ENCODE measurements around the gene TSEN34. TPM values are rescaled to one million over a fixed set of nuclear protein-coding genes. Genes with fewer than 3 reads are reported as not detected.

TSEN34 gene
- 82.1 and 84.1 TPM in 2 replicates for polyA plus RNA-seq (2012; rRNA removed)
- 45.3 and 70.5 TPM in 2 replicates for polyA plus RNA-seq (2012; cell fraction: cytosol; rRNA removed)
- 54.9 and 66.9 TPM in 2 replicates for polyA plus RNA-seq (2012; cell fraction: nucleus; rRNA removed)

DNA sequence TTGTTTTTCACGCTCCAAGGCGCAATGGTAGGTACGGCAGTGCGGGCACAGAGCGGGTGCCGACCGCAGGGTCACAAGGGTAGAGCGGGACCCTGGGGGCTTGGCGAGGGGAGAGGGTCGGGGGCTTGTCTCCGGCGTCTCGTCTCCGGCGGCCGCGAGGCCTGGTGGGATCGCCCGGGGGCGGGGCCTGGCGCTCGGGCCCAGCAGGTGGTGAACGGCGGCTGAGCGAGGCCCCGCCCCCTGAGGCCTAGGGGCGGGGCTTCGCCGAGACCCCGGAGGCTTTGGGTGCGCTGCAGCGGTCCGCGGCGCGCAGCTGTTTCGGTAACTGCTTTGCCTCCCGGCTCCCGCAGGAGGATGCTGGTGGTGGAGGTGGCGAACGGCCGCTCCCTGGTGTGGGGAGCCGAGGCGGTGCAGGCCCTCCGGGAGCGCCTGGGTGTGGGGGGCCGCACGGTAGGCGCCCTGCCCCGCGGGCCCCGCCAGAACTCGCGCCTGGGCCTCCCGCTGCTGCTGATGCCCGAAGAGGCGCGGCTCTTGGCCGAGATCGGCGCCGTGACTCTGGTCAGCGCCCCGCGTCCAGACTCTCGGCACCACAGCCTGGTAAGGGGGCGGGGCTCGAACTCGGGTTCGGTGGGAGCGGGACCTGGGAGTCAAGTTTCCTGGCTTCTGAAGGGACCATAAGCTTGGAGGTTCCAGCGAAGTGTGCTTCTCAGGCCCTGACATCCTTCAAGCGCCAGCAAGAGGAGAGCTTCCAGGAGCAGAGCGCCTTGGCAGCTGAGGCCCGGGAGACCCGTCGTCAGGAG, at the start of gene TSEN34:
TSS of gene TSEN34 (plus strand) at position 298 of the 800 bp plus-strand sequence. CDS start at position 355, 57 bp downstream.
- Histone ChIP-seq H3K27me3 (ENCODE audit: insufficient read depth) (no peaks in the 10 kb centered on the region), H3K4me3 (ENCODE audit: low read depth in 2 of 2, low read length in 1 of 2) (peak within 1 kb of the TSS; percentile 84 to 93), H3K9me2 (no peaks in the 10 kb centered on the region), H3K9ac (peak within 1 kb of the TSS; percentile 78), H3K36me3 (replicated peaks in 1 of 2; ENCODE audit: control insufficient read depth in 1 of 2, insufficient read depth in 2 of 2, low read length in 1 of 2) (peaks cover 21 to 27% of the 10 kb centered on the region in 2 experiments), H3K4me2 (peak within 1 kb of the TSS; percentile 100), H3F3A (replicated peaks; ENCODE audit: insufficient read depth) (peaks cover 7% of the 10 kb centered on the region), H4K20me1 (ENCODE audit: insufficient read depth) (no peaks in the 10 kb centered on the region), H3K9me3 (no peaks in the 10 kb centered on the region), H3K4me1 (ENCODE audit: control insufficient read depth in 1 of 2, insufficient read depth in 2 of 2, low read depth in 1 of 2, low read length in 1 of 2) (peaks cover 0 to 15% of the 10 kb centered on the region in 2 experiments; a peak in 1 of 4 replicates), H3K27ac (ENCODE audit: low read depth in 2 of 2, low read length in 1 of 2) (peak within 1 kb of the TSS; percentile 96 to 97), H3K79me2 (ENCODE audit: insufficient read depth) (peaks cover 65% of the 10 kb centered on the region), H2AFZ (ENCODE audit: low read depth) (peak within 1 kb of the TSS; percentile 96)
- TF ChIP-seq MEF2A (IDR thresholded peaks at IDR 0.05; ENCODE audit: borderline replicate concordance, low read depth) (no peak), EP300 (IDR thresholded peaks at IDR 0.05; ENCODE audit: borderline replicate concordance in 1 of 2, low read depth in 1 of 2, low read length in 1 of 2) (no peak), RFX5 (IDR thresholded peaks at IDR 0.05; ENCODE audit: low read length) (0 out of 2 replicates have a peak, but pooled peaks have one; percentile 4), POLR2AphosphoS5 (IDR thresholded peaks at IDR 0.05; ENCODE audit: low read depth, low read length) (peak; percentile 56)
- TF ChIP-seq, protein P1, sequence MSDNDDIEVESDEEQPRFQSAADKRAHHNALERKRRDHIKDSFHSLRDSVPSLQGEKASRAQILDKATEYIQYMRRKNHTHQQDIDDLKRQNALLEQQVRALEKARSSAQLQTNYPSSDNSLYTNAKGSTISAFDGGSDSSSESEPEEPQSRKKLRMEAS (IDR thresholded peaks at IDR 0.05; ENCODE audit: low read depth), result peak; percentile 26; the same call in 1 of the 2 replicates
- TF ChIP-seq, protein P2, sequence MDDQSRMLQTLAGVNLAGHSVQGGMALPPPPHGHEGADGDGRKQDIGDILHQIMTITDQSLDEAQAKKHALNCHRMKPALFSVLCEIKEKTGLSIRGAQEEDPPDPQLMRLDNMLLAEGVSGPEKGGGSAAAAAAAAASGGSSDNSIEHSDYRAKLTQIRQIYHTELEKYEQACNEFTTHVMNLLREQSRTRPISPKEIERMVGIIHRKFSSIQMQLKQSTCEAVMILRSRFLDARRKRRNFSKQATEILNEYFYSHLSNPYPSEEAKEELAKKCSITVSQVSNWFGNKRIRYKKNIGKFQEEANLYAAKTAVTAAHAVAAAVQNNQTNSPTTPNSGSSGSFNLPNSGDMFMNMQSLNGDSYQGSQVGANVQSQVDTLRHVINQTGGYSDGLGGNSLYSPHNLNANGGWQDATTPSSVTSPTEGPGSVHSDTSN (IDR thresholded peaks at IDR 0.05), result peak; percentile 13; the same call in 1 of the 2 replicates
- WGBS (ENCODE audit: low lambda C conversion rate), result 3% methylated on average over 17 of the region's 77 CpGs
- POLR2A ChIA-PET, result interaction anchor here (0.6 to 4.1 kb wide), 3 partner anchors 10 to 76 kb away, joined by 3 to 50 read pairs (median 4); partner anchors contain the start of genes CNOT3, PRPF31, RPS9 and TFPT
- DNase-seq, result peak; percentile 90
- CTCF ChIA-PET, result interaction anchor here (1.2 to 1.5 kb wide), 2 partner anchors 14 to 21 kb away, joined by 3 to 6 read pairs; no protein-coding TSS in a partner anchor

DNA sequence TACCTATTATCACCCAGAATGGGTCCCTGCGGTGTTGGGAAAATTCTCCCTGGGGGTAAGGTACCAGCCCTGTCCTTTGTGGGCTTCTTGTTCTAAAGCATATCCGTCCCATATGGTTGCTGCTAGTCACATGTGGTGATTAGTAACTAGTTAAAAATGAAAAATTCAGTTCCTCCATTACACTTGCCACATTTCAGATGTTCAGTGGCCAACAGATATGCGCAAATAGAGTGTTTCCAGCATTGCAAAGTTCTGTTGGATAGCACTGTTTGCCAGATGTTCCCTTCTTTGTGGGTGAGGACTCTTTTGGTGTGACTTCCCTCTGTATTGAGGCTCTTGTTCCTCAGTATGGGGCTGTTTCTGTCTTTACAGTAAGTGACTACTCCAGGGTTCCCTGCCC, 49.8 kb upstream of the TSEN34 start:
- H4K20me1 ChIP-seq (ENCODE audit: insufficient read depth), result peaks cover 47% of the 10 kb centered on the region
- 97% methylated on average over 3 of the region's 3 CpGs for WGBS (ENCODE audit: low lambda C conversion rate)
- ChIA-PET POLR2A (no interaction called here), CTCF (no interaction called here)
- no peaks in the 10 kb centered on the region for H3K27me3 ChIP-seq (ENCODE audit: insufficient read depth)
- no peak for TF ChIP-seq TAF1 (IDR thresholded peaks at IDR 0.05; ENCODE audit: borderline replicate concordance, low read depth, low read length)
- TF ChIP-seq, protein P3, sequence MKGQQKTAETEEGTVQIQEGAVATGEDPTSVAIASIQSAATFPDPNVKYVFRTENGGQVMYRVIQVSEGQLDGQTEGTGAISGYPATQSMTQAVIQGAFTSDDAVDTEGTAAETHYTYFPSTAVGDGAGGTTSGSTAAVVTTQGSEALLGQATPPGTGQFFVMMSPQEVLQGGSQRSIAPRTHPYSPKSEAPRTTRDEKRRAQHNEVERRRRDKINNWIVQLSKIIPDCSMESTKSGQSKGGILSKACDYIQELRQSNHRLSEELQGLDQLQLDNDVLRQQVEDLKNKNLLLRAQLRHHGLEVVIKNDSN (IDR thresholded peaks at IDR 0.05; ENCODE audit: borderline replicate concordance, low read depth), result no peak
- TF ChIP-seq, protein P4, sequence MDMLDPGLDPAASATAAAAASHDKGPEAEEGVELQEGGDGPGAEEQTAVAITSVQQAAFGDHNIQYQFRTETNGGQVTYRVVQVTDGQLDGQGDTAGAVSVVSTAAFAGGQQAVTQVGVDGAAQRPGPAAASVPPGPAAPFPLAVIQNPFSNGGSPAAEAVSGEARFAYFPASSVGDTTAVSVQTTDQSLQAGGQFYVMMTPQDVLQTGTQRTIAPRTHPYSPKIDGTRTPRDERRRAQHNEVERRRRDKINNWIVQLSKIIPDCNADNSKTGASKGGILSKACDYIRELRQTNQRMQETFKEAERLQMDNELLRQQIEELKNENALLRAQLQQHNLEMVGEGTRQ (IDR thresholded peaks at IDR 0.05; ENCODE audit: borderline replicate concordance, low read depth, low read length), result no peak
- no peak for TF ChIP-seq ELF1 (IDR thresholded peaks at IDR 0.05)
- no peak for TF ChIP-seq RCOR1 (IDR thresholded peaks at IDR 0.05; ENCODE audit: low read length)
- no peak for TF ChIP-seq EZH2phosphoT487 (IDR thresholded peaks at IDR 0.05; ENCODE audit: borderline replicate concordance, low read depth)
- TF ChIP-seq, protein P5, sequence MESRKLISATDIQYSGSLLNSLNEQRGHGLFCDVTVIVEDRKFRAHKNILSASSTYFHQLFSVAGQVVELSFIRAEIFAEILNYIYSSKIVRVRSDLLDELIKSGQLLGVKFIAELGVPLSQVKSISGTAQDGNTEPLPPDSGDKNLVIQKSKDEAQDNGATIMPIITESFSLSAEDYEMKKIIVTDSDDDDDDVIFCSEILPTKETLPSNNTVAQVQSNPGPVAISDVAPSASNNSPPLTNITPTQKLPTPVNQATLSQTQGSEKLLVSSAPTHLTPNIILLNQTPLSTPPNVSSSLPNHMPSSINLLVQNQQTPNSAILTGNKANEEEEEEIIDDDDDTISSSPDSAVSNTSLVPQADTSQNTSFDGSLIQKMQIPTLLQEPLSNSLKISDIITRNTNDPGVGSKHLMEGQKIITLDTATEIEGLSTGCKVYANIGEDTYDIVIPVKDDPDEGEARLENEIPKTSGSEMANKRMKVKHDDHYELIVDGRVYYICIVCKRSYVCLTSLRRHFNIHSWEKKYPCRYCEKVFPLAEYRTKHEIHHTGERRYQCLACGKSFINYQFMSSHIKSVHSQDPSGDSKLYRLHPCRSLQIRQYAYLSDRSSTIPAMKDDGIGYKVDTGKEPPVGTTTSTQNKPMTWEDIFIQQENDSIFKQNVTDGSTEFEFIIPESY (IDR thresholded peaks at IDR 0.05; ENCODE audit: borderline replicate concordance, low read depth), result no peak
- no peak for TF ChIP-seq FOSL2 (IDR thresholded peaks at IDR 0.05; ENCODE audit: borderline replicate concordance, low read depth)
- TF ChIP-seq CHD2 (IDR thresholded peaks at IDR 0.05; ENCODE audit: low read length, partially characterized antibody), result no peak
- H3K36me3 ChIP-seq (replicated peaks in 1 of 2; ENCODE audit: control insufficient read depth in 1 of 2, insufficient read depth in 2 of 2, low read length in 1 of 2), result peaks cover 25 to 67% of the 10 kb centered on the region in 2 experiments
- no peak overlapping the region for H3K4me2 ChIP-seq
- no peak overlapping the region for H2AFZ ChIP-seq (ENCODE audit: low read depth)
- no peaks in the 10 kb centered on the region for H3K9me2 ChIP-seq
- peaks cover 0 to 17% of the 10 kb centered on the region in 2 experiments; a peak in 1 of 4 replicates for H3K4me1 ChIP-seq (ENCODE audit: control insufficient read depth in 1 of 2, insufficient read depth in 2 of 2, low read depth in 1 of 2, low read length in 1 of 2)
- no peaks in the 10 kb centered on the region for H3K9me3 ChIP-seq
- peaks cover 56% of the 10 kb centered on the region for H3K79me2 ChIP-seq (ENCODE audit: insufficient read depth)
- no peak for DNase-seq
- H3K27ac ChIP-seq (ENCODE audit: low read depth in 2 of 2, low read length in 1 of 2), result no peak overlapping the region
- no peak overlapping the region for H3K4me3 ChIP-seq (ENCODE audit: low read depth in 2 of 2, low read length in 1 of 2)
- H3K9ac ChIP-seq, result no peak overlapping the region
- no peaks in the 10 kb centered on the region for H3F3A ChIP-seq (replicated peaks; ENCODE audit: insufficient read depth)
